Sigmoid colon (tissue), 7 donors: ENCODE results near the gene NAB2. TPM values are rescaled to one million over a fixed set of nuclear protein-coding genes. Genes with fewer than 3 reads are reported as not detected.

Experiments used
- DNase-seq: peaks from one replicate; pipeline ENCODE4 v3.0.0-alpha.2; 2019
- H3K27ac ChIP-seq, 4 donors: fragments of 200-600 bp; sonication (generic); one replicate each; pipeline ENCODE4 v1.5.1; 2016 to 2019; ENCODE audit warnings: mild to moderate bottlenecking in 1 of 4
- H3K27me3 ChIP-seq, 3 donors: fragments of 200-600 bp; sonication (generic); one replicate each; pipeline ENCODE4 v1.5.1; 2019; ENCODE audit warnings: mild to moderate bottlenecking in 1 of 3
- H3K36me3 ChIP-seq, 4 donors: fragments of 200-600 bp; sonication (generic); one replicate each; pipeline ENCODE4 v1.5.1; 2016 to 2019
- H3K4me1 ChIP-seq, 4 donors: fragments of 200-600 bp; sonication (generic); one replicate each; pipeline ENCODE4 v1.5.1; 2017 to 2019
- H3K4me3 ChIP-seq, 4 donors: fragments of 200-600 bp; sonication (generic); one replicate each; pipeline ENCODE4 v1.5.1; 2017 to 2019; ENCODE audit warnings: mild to moderate bottlenecking in 2 of 4, moderate library complexity in 1 of 4
- H3K9me3 ChIP-seq, 4 donors: fragments of 200-600 bp in 3 of 4; sonication (generic) in 3 of 4; one replicate each; pipeline versions ENCODE4 v1.5.1 to v1.6.1; 2013 to 2019
- EP300 ChIP-seq, 4 donors: sonication (generic); formaldehyde crosslinking; IDR thresholded peaks; one replicate each; pipeline ENCODE4 v1.6.1; 2017; ENCODE audit warnings: antibody characterized with exemption in 4 of 4
- POLR2A ChIP-seq, 2 donors: fragments of 450-650 bp; IDR thresholded peaks; one replicate each; pipeline ENCODE4 v1.6.1; 2016; ENCODE audit warnings: antibody characterized with exemption in 2 of 2, mild to moderate bottlenecking in 2 of 2, moderate library complexity in 2 of 2
- POLR2AphosphoS5 ChIP-seq, 4 donors: sonication (generic); formaldehyde crosslinking; IDR thresholded peaks; one replicate each; pipeline ENCODE4 v1.6.1; 2017; ENCODE audit warnings: antibody characterized with exemption in 4 of 4
- WGBS, 2 donors: extraction: QIAGEN DNeasy Blood & Tissue Kit; methylation state at CpG; one replicate each; pipeline ENCODE4 v1.1.7; 2013; 5-methylcytosine and 5-hydroxymethylcytosine counted together
- intact Hi-C: fragments of 100-400 bp; cut with DNase I; formaldehyde crosslinking; loops from one replicate; pipeline ENCODE4 v1.15.1; 2023
- polyA plus RNA-seq, 3 donors: library from polyadenylated mRNA; stranded (reverse); fragments of 200-250 nt; gene quantifications; one replicate each; pipeline ENCODE4 v1.2.3, GENCODE V29; 2013
- total RNA-seq, 4 donors: library from RNA; depleted of rRNA; stranded (reverse); fragments of >200 nt; gene quantifications; one replicate each; pipeline ENCODE4 v1.1.0, GENCODE V29; 2016
- TF ChIP-seq, protein P1 (sequence below), 4 experiments: fragments of 450-650 bp in 3 of 4; fragments of 200-600 bp in 1 of 4; IDR thresholded peaks; one replicate each; pipeline ENCODE4 v1.5.1; 2016 to 2019; ENCODE audit warnings: antibody characterized with exemption in 4 of 4, mild to moderate bottlenecking in 3 of 4, moderate library complexity in 2 of 4
- donor health status: healthy with polysubstance abuse.
- donor health status: Bipolar disorder and iron deficiency.
- donor health status: healthy.

NAB2 gene
- total and polyA plus RNA-seq, 7 donors: 2.5 to 28.9 (median 24.8) TPM

DNA sequence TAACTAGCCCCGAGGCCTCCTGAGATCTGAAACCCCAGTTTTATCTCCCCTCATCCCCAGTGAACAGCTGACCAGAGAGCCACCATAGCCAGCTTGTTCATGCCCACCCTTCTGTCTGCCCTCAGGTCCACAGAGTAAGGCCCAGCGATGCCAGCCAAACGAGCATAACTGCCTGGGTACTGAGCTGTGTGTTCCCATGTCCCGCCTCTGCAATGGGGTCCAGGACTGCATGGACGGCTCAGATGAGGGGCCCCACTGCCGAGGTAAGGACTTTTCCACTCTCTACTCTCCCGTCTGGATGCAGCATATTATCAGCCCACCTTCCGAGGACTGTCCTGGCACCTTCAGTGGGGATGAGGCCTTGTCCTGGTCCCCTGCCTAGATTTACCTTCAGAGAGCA is 52.3 kb downstream of the NAB2 start:
- Histone ChIP-seq H3K27ac (peak overlapping the region in 2 of 4 donors; percentile 47 to 48), H3K9me3 (no peaks in the 10 kb centered on the region), H3K4me1 (peaks cover 0 to 60% (median 34%) of the 10 kb centered on the region in 4 donors), H3K36me3 (peaks cover 30 to 82% (median 54%) of the 10 kb centered on the region in 4 donors), H3K4me3 (no peak overlapping the region), H3K27me3 (no peaks in the 10 kb centered on the region)
- TF ChIP-seq, protein P1, sequence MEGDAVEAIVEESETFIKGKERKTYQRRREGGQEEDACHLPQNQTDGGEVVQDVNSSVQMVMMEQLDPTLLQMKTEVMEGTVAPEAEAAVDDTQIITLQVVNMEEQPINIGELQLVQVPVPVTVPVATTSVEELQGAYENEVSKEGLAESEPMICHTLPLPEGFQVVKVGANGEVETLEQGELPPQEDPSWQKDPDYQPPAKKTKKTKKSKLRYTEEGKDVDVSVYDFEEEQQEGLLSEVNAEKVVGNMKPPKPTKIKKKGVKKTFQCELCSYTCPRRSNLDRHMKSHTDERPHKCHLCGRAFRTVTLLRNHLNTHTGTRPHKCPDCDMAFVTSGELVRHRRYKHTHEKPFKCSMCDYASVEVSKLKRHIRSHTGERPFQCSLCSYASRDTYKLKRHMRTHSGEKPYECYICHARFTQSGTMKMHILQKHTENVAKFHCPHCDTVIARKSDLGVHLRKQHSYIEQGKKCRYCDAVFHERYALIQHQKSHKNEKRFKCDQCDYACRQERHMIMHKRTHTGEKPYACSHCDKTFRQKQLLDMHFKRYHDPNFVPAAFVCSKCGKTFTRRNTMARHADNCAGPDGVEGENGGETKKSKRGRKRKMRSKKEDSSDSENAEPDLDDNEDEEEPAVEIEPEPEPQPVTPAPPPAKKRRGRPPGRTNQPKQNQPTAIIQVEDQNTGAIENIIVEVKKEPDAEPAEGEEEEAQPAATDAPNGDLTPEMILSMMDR (IDR thresholded peaks at IDR 0.05): no peak
- no peak for TF ChIP-seq POLR2AphosphoS5 (IDR thresholded peaks at IDR 0.05)
- TF ChIP-seq EP300 (IDR thresholded peaks at IDR 0.05): no peak
- no peak for TF ChIP-seq POLR2A (IDR thresholded peaks at IDR 0.05)
- WGBS, 2 donors: 91 to 93% methylated on average over 8 of the region's 8 CpGs
- DNase-seq: no peak
- intact Hi-C loops: no loop called here

DNA sequence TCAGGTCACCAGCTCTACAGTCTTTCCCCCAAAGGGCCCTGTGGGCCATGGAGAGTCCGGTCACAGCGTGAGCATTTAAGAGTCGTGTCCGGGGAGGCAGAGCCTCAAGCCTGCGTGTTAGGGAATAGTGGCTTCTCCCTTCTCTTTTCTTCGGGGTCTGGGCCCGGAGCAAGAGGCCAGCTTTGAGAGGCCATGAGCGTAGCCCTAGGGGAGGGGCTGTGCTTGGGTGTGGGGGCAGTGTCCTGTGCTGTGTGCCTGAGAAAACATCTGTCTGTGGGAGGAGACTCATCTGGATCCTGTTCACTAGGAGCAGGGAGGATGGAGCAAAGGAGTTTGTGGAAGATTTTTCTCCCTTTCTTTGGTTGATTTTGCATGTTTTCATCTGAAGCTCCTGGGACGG is 53.2 kb downstream of the NAB2 start:
- peaks cover 30 to 90% (median 61%) of the 10 kb centered on the region in 4 donors for H3K36me3 ChIP-seq

DNA sequence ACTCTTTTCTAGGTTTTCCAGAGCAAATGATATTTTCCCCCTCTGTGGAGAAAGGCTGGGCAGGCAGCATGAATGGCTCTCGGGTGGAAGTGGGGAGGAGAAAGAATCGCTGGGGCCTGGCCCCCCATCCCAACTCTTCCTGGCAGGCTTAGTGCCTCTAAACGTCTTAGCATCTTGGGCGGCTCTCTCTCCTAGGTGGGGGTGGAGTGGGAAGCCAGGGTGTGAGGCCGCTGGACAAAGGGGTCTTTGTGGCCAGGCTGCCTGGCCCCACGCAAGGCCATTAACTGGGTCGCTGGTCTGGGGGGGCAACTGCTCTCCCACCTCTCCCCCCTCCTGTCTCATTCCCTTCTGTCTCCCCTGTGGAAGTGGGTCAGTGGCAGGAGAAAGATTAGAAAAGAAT is 53.8 kb downstream of the NAB2 start:
- intact Hi-C loops: no loop called here
- no peak for DNase-seq

More for the DNA sequence above, 53.2 kb downstream of the NAB2 start:
- H3K9me3 ChIP-seq: no peaks in the 10 kb centered on the region
- H3K4me1 ChIP-seq: peaks cover 0 to 64% (median 35%) of the 10 kb centered on the region in 4 donors
- no peak overlapping the region for H3K4me3 ChIP-seq
- intact Hi-C loops: no loop called here
- no peak for TF ChIP-seq POLR2AphosphoS5 (IDR thresholded peaks at IDR 0.05)
- no peak for TF ChIP-seq POLR2A (IDR thresholded peaks at IDR 0.05)
- TF ChIP-seq, protein P1 (IDR thresholded peaks at IDR 0.05): no peak
- TF ChIP-seq EP300 (IDR thresholded peaks at IDR 0.05): no peak
- H3K27me3 ChIP-seq: no peaks in the 10 kb centered on the region
- 84 to 88% methylated on average over 9 of the region's 9 CpGs for WGBS, 2 donors
- DNase-seq: no peak
- H3K27ac ChIP-seq: peak overlapping the region; percentile 44 to 62 (median 48)

DNA sequence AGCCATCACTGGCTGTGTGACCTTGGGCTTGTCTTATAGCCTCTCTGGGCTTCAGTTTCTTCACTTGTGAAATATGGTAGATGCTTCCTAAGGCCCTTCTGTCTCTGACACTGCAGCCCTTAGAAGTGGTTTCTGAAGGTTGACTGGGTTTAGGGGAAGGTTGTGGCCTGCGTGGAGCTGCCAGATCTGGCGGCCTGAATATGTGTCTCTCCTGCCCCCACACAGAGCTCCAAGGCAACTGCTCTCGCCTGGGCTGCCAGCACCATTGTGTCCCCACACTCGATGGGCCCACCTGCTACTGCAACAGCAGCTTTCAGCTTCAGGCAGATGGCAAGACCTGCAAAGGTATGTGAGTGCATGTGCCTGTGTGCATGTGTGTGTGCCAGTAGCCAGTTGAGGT is 54.5 kb downstream of the NAB2 start:
- no peak for DNase-seq
- H3K36me3 ChIP-seq: peaks cover 30 to 93% (median 64%) of the 10 kb centered on the region in 4 donors
- WGBS, 2 donors: 75 to 88% methylated on average over 4 of the region's 4 CpGs
- H3K27ac ChIP-seq: peak overlapping the region in 3 of 4 donors; percentile 47 to 62 (median 48)
- no peaks in the 10 kb centered on the region for H3K27me3 ChIP-seq
- H3K4me3 ChIP-seq: no peak overlapping the region
- intact Hi-C loops: no loop called here
- TF ChIP-seq POLR2A (IDR thresholded peaks at IDR 0.05): no peak
- TF ChIP-seq EP300 (IDR thresholded peaks at IDR 0.05): no peak
- no peak for TF ChIP-seq POLR2AphosphoS5 (IDR thresholded peaks at IDR 0.05)
- TF ChIP-seq, protein P1 (IDR thresholded peaks at IDR 0.05): no peak
- H3K4me1 ChIP-seq: peaks cover 0 to 65% (median 39%) of the 10 kb centered on the region in 4 donors
- no peaks in the 10 kb centered on the region for H3K9me3 ChIP-seq

More for the DNA sequence above, 53.8 kb downstream of the NAB2 start:
- H3K27me3 ChIP-seq: no peaks in the 10 kb centered on the region
- WGBS, 2 donors: 79 to 85% methylated on average over 7 of the region's 7 CpGs
- peaks cover 0 to 65% (median 38%) of the 10 kb centered on the region in 4 donors for H3K4me1 ChIP-seq
- no peak overlapping the region for H3K4me3 ChIP-seq
- no peaks in the 10 kb centered on the region for H3K9me3 ChIP-seq
- TF ChIP-seq, protein P1 (IDR thresholded peaks at IDR 0.05): no peak
- TF ChIP-seq EP300 (IDR thresholded peaks at IDR 0.05): no peak
- no peak for TF ChIP-seq POLR2AphosphoS5 (IDR thresholded peaks at IDR 0.05)
- no peak for TF ChIP-seq POLR2A (IDR thresholded peaks at IDR 0.05)
- H3K36me3 ChIP-seq: peaks cover 30 to 96% (median 64%) of the 10 kb centered on the region in 4 donors
- peak overlapping the region; percentile 44 to 62 (median 48) for H3K27ac ChIP-seq

Other genes with a start within 250 kb of the NAB2 start
- gene SDR9C7, start 154.7 kb upstream of the NAB2 start, total RNA-seq: under 1 TPM in 1 of 4 donors, not detected in 3; 0.55 TPM
- gene SDR9C7, start 154.7 kb upstream of the NAB2 start, polyA plus RNA-seq: under 1 TPM in 1 of 3 donors, not detected in 2; 0.03 TPM
- gene RDH16, start 131.5 kb upstream of the NAB2 start, total RNA-seq: 1 to 10 TPM in 1 of 4 donors, under 1 TPM in 3; under 0.01 to 1.1 (median 0.38) TPM
- under 1 TPM in 1 of 3 donors, not detected in 2; 0.19 TPM for gene RDH16, start 131.5 kb upstream of the NAB2 start, polyA plus RNA-seq
- gene ZBTB39, start 82.6 kb upstream of the NAB2 start, total RNA-seq: 1 to 10 TPM; 5.0 to 6.4 (median 5.6) TPM
- gene ZBTB39, start 82.6 kb upstream of the NAB2 start, polyA plus RNA-seq: 1 to 10 TPM in 2 of 3 donors, under 1 TPM in 1; 0.69 to 2.6 (median 1.2) TPM
- 1 to 10 TPM in 2 of 4 donors, under 1 TPM in 1, not detected in 1; 0.66 to 4.5 (median 3.9) TPM for gene TAC3, start 72.6 kb upstream of the NAB2 start, total RNA-seq
- gene TAC3, start 72.6 kb upstream of the NAB2 start, polyA plus RNA-seq: 1 to 10 TPM in 1 of 3 donors, not detected in 2; 4.1 TPM
- gene MYO1A, start 39.0 kb upstream of the NAB2 start, total RNA-seq: 1 to 10 TPM in 2 of 4 donors, under 1 TPM in 2; 0.71 to 7.2 (median 1.3) TPM
- 100 to 1,000 TPM in 2 of 3 donors, 10 to 100 TPM in 1; 89.5 to 112 (median 103) TPM for gene MYO1A, start 39.0 kb upstream of the NAB2 start, polyA plus RNA-seq
- 10 to 100 TPM; 11.5 to 13.6 (median 12.7) TPM for gene NEMP1, start 10.3 kb upstream of the NAB2 start, total RNA-seq
- gene NEMP1, start 10.3 kb upstream of the NAB2 start, polyA plus RNA-seq: 1 to 10 TPM in 1 of 3 donors, under 1 TPM in 2; 0.60 to 6.2 (median 0.92) TPM
- 100 to 1,000 TPM; 105 to 163 (median 113) TPM for gene STAT6, start 22.2 kb downstream of the NAB2 start, total RNA-seq
- gene STAT6, start 22.2 kb downstream of the NAB2 start, polyA plus RNA-seq: 100 to 1,000 TPM in 2 of 3 donors, 10 to 100 TPM in 1; 66.1 to 210 (median 123) TPM
- 100 to 1,000 TPM; 147 to 262 (median 204) TPM for gene LRP1, start 39.4 kb downstream of the NAB2 start, total RNA-seq
- gene LRP1, start 39.4 kb downstream of the NAB2 start, polyA plus RNA-seq: 10 to 100 TPM; 11.4 to 57.9 (median 14.1) TPM
- gene LRP1-AS, start 58.5 kb downstream of the NAB2 start, total RNA-seq: not detected
- gene LRP1-AS, start 58.5 kb downstream of the NAB2 start, polyA plus RNA-seq: not detected
- gene NXPH4, start 127.7 kb downstream of the NAB2 start, total RNA-seq: not detected
- gene NXPH4, start 127.7 kb downstream of the NAB2 start, polyA plus RNA-seq: under 1 TPM in 1 of 3 donors, not detected in 2; 0.13 TPM
- 10 to 100 TPM; 24.6 to 52.2 (median 34.5) TPM for gene SHMT2, start 140.6 kb downstream of the NAB2 start, total RNA-seq
- gene SHMT2, start 140.6 kb downstream of the NAB2 start, polyA plus RNA-seq: 100 to 1,000 TPM in 1 of 3 donors, 10 to 100 TPM in 2; 26.6 to 100 (median 29.4) TPM
- 1 to 10 TPM in 3 of 4 donors, under 1 TPM in 1; 0.41 to 2.8 (median 1.8) TPM for gene STAC3, start 162.1 kb downstream of the NAB2 start, total RNA-seq
- 1 to 10 TPM; 1.2 to 4.6 (median 1.8) TPM for gene STAC3, start 162.1 kb downstream of the NAB2 start, polyA plus RNA-seq